GM19035 (cell line): Measurements from ENCODE around the gene CXCL6.

Source experiments
- ATAC-seq: cut with Tn5 transposase; IDR thresholded peaks from one replicate; pipeline ENCODE4 v1.9.1; 2021; ENCODE audit not compliant: unreplicated experiment

The CXCL6 gene

GRCh38 chr4:73865431-73866096 is 29.1 kb downstream of the CXCL6 start:
- no peak for ATAC-seq

GRCh38 chr4:73866246-73866645 is 29.8 kb downstream of the CXCL6 start:
- no peak for ATAC-seq

DNA sequence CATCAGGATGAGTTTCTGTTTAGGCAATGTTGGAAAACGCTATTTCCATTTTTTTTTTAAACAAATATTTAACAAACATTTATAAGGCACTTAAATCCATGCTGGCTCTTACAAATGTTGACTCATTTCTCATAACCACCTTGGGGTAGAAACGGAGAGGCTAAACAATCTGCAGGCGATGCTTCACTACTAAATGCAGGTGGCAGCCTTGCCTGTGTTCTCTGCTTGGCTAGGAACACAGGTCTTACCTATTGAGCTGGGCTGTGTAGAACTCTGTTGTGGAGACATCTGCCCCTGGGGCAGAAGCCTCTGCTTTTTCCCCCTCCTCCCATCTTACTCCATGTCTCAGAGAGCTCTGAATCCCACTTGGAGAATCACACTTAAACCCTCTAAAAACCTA is 31.3 kb downstream of the CXCL6 start:
- ATAC-seq = no peak

DNA sequence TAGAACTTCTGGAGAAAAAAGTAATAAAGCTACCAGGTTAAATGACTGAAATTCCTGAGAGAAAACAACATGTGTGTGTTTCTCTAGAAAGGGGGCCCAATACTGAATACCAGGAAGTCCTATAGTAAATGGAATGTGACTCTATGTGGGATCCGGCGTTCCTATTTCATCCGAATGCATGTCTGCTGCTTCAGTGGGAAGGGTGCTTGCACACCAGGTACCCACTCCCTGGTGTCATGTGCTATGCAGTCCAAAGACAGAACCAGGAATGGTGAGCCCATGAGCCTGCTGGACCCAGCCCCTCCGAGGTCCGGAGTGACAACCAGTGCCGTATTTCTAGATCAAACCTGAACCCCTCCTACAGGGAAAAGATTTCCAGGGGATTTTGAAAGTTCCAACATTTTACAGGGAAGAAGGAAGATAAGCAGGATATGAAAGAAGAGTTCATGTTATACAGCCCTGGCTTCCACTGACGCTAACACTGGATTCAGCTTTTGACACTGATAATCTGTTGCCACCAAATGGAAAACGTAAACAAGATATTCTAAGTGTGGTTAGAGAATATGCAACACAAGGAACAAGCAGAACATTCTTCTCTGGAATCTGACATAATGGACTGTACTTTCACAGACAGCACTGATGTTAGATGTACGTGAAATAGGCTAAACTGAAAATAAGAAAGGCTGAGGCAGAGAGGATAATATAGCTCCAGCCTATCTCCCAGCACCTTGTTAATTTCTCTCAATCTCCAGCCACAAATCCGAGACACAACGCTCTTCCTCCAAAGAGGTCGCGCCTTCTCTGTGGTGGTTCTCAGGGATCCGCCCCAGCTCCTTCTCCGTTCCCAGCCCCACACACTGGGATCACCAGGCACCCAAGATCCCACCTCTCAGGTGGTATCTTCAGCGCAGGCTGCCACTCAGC is 32.0 kb downstream of the CXCL6 start:
- ATAC-seq = no peak

DNA sequence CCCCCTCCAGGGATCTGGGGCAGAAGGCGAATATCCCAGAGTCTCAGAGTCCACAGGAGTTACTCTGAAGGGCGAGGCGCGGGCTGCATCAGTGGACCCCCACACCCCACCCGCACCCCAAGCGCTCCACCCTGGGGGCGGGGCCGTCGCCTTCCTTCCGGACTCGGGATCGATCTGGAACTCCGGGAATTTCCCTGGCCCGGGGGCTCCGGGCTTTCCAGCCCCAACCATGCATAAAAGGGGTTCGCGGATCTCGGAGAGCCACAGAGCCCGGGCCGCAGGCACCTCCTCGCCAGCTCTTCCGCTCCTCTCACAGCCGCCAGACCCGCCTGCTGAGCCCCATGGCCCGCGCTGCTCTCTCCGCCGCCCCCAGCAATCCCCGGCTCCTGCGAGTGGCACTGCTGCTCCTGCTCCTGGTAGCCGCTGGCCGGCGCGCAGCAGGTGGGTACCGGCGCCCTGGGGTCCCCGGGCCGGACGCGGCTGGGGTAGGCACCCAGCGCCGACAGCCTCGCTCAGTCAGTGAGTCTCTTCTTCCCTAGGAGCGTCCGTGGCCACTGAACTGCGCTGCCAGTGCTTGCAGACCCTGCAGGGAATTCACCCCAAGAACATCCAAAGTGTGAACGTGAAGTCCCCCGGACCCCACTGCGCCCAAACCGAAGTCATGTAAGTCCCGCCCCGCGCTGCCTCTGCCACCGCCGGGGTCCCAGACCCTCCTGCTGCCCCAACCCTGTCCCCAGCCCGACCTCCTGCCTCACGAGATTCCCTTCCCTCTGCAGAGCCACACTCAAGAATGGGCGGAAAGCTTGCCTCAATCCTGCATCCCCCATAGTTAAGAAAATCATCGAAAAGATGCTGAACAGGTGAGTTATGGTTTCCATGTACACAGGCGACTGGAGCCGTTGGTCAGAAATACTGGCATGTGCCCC is 32.9 kb downstream of the CXCL6 start, which contains the start of gene CXCL1:
CXCL1 (plus strand) TSS at position 264 of the 926 bp plus-strand sequence; CDS start at position 342, 78 bp downstream.
- no peak for ATAC-seq

DNA sequence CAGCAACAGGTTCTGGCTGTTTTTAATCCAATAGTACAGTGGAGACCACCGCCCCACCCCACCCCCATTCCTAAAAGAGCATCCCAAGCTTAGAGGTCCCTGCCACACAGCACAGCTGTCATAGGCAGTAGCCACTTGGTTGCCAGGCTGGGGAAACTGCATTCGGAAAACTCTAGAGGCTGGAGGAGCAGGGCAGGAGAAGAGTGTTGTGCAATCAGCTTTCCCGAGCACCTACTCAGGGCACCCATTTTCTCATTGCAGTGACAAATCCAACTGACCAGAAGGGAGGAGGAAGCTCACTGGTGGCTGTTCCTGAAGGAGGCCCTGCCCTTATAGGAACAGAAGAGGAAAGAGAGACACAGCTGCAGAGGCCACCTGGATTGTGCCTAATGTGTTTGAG is 33.8 kb downstream of the CXCL6 start:
- ATAC-seq = no peak

DNA sequence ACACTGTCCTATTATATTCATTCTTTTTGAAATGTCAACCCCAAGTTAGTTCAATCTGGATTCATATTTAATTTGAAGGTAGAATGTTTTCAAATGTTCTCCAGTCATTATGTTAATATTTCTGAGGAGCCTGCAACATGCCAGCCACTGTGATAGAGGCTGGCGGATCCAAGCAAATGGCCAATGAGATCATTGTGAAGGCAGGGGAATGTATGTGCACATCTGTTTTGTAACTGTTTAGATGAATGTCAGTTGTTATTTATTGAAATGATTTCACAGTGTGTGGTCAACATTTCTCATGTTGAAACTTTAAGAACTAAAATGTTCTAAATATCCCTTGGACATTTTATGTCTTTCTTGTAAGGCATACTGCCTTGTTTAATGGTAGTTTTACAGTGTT is 34.3 kb downstream of the CXCL6 start:
- no peak for ATAC-seq

DNA sequence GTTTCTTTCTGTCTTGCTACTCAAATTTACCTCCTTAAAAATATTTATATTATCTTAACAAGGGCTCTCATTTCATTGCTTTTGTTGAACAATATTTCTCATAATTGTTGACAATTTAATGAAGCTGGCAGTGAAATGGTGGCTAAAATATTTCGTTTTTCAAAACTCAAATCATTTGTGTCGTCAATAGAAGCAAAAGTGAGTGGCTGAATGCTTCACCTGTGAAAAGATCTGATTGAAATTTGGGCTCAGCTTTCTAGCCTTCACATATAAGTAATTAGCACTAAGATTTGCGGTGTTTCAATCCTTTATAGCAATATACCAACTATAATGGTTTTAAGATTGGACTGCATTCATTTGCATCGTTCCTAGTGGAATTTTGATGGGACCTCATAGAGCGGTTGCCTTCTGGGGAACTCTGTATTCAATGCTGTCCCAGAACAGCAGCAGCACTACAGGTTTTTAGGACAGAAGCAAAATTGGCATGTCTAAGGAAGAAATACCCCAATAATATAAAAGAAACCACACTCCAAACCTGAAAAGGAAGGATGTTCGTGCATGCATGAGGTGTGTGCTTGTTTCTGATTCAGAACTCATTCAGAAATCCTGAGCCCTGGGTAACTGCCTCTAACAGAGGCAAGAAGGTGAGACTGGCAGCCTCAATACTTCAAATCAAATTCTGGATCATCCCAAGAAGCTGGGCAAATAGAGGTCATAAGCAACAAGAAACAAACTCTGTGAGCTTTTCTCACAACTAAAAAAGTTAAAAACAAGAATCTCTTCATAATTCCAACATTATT is 35.2 kb downstream of the CXCL6 start:
- ATAC-seq = no peak

DNA sequence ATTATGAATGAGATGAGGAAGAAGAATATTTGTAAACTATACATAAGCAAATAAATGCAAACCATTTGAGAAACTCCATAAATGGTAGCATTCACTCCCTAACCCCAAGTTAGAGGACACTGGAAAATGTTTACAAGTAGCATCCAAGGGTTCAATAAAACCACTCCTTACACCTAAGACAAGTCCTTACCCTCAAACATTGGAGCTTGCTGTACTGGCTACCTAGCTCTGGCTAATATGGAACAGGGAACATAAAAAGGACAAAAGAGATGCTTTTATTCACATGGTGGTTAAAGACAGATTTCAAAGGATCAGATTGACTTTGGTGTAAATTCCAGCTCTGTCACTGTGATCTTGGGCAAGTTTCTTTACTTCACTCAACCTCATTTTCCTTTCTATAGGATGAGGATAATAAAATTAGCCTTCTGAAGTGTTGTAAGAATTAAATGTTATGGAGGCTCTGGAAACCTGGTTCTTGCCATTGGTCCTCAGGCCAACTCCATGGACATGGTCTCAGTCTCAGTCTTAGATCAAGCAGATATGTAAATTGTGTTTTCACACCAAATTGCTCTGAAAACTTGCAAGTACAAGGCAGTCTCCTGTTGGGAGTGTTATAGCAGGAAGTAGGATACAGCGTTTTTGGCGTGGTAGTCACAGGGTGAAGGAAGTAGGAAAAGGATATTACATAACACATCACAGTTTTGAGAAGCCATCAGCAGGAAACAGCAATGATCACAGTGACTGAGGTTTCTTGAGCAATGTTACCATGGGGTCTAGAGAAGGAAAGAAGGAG is 36.0 kb downstream of the CXCL6 start:
- no peak for ATAC-seq

DNA sequence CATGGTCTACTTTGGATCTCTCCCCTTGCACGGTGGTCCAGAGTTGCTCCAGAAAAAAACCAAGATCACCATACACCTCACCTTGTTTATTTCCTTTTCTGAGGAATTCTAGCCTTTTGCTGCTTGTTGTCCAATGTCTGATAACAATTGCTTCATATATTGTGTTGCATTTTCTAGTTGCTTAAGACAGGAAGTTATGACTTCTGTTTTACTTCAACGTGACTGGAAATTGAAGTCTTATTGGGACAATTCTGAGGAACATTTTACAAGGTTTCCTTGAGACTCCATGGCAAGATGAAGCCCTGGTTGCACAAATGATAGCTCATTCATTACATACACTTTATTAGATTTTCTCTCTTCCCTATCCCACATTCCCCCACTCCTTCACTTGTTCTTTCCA is 37.9 kb downstream of the CXCL6 start:
- no peak for ATAC-seq

- ATAC-seq = no peak
Observed at GRCh38 chr4:73875401-73875800, 38.9 kb downstream of the CXCL6 start.

DNA sequence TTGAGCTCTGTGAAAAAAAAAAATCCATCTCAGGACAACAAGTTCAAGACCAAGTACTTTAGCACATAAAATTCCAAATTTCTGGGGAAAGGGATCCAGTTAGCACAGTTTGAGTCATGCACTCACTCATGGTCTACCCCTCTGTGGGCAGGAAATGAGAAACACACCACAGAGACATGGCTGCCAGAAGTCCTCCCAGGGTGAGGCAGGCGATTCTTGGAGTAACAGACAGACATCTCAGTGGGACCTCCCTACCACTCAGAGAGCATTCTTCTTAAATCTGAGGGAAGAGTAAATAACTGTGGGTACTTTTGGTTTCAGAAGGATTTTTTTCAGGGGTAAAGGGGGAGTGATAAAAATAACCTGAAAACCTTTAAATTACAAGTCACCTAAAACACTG is 46.8 kb downstream of the CXCL6 start:
- ATAC-seq = peak; percentile 67

GRCh38 chr4:73885574-73886267 is 49.2 kb downstream of the CXCL6 start:
- ATAC-seq = no peak
